Neuronal stem cell (in vitro differentiated cells): ENCODE measurements around the gene UNK.

Experiments
- DNase-seq: peaks from one replicate; pipeline ENCODE4 v3.0.0-alpha.2; 2013; ENCODE audit warnings: low spot score
- H2AFZ ChIP-seq: one replicate; pipeline ENCODE4 v1.6.1; 2013; ENCODE audit warnings: mild to moderate bottlenecking, low read length, inconsistent platforms
- H2AK5ac ChIP-seq: 2 replicates; pipeline ENCODE4 v1.6.1; 2013; ENCODE audit warnings: low read depth, mild to moderate bottlenecking, inconsistent platforms, low read length, moderate library complexity, mixed read lengths
- H2BK120ac ChIP-seq: 2 replicates; pipeline ENCODE4 v1.6.1; 2013; ENCODE audit warnings: low read depth, mild to moderate bottlenecking, inconsistent platforms, low read length, moderate library complexity, mixed read lengths
- H2BK12ac ChIP-seq: one replicate; pipeline ENCODE4 v1.6.1; 2013; ENCODE audit warnings: low read length, inconsistent platforms
- H2BK15ac ChIP-seq: 2 replicates; pipeline ENCODE4 v1.6.1; 2013; ENCODE audit warnings: mild to moderate bottlenecking, low read length, inconsistent platforms, mixed read lengths
- H2BK5ac ChIP-seq: one replicate; pipeline ENCODE4 v1.6.1; 2013; ENCODE audit warnings: inconsistent platforms, mild to moderate bottlenecking, low read length, moderate library complexity
- H3K14ac ChIP-seq: one replicate; pipeline ENCODE4 v1.6.1; 2013; ENCODE audit warnings: low read length, inconsistent platforms
- H3K18ac ChIP-seq: 2 replicates; pipeline ENCODE4 v1.6.1; 2013; ENCODE audit warnings: low read length, inconsistent platforms
- H3K23ac ChIP-seq: 2 replicates; pipeline ENCODE4 v1.6.1; 2013; ENCODE audit warnings: low read depth, mild to moderate bottlenecking, mixed read lengths, low read length, inconsistent platforms; ENCODE audit not compliant: poor library complexity
- H3K27ac ChIP-seq: replicated peaks from 3 replicates; pipeline ENCODE4 v1.5.1; 2013; ENCODE audit warnings: low read length, inconsistent platforms
- H3K27me3 ChIP-seq, 3 experiments: 2 replicates each; pipeline ENCODE4 v1.6.1; 2013; ENCODE audit warnings: low read length in 3 of 3, mild to moderate bottlenecking in 2 of 3, inconsistent platforms in 1 of 3, low read depth in 1 of 3, mixed read lengths in 1 of 3, moderate library complexity in 1 of 3; ENCODE audit not compliant: control insufficient read depth in 3 of 3, insufficient read depth in 3 of 3
- H3K36me3 ChIP-seq, 2 donors: replicated peaks in 1 of 2; 2 replicates each; pipeline ENCODE4 v1.6.1; 2013; ENCODE audit warnings: low read length in 2 of 2; ENCODE audit not compliant: control insufficient read depth in 2 of 2, insufficient read depth in 2 of 2
- H3K4ac ChIP-seq: 2 replicates; pipeline ENCODE4 v1.6.1; 2013; ENCODE audit warnings: inconsistent platforms, mild to moderate bottlenecking, low read length, moderate library complexity
- H3K4me1 ChIP-seq, 2 donors: 1 replicate in 1 of 2; 2 replicates in 1 of 2; pipeline ENCODE4 v1.6.1; 2013; ENCODE audit warnings: low read length in 2 of 2, low read depth in 1 of 2; ENCODE audit not compliant: control insufficient read depth in 2 of 2, insufficient read depth in 1 of 2
- H3K4me2 ChIP-seq: one replicate; pipeline ENCODE4 v1.6.1; 2013; ENCODE audit warnings: mild to moderate bottlenecking, low read length, inconsistent platforms; ENCODE audit not compliant: insufficient read depth, poor library complexity, severe bottlenecking
- H3K4me3 ChIP-seq, 2 donors: 2 replicates each; pipeline ENCODE4 v1.5.1; 2013; ENCODE audit warnings: low read length in 2 of 2, mild to moderate bottlenecking in 2 of 2, inconsistent platforms in 1 of 2, moderate library complexity in 1 of 2
- H3K79me1 ChIP-seq: one replicate; pipeline ENCODE4 v1.6.1; 2013; ENCODE audit warnings: low read depth, mild to moderate bottlenecking, inconsistent platforms, low read length, moderate library complexity
- H3K9ac ChIP-seq: one replicate; pipeline ENCODE4 v1.6.1; 2013; ENCODE audit warnings: mild to moderate bottlenecking, low read depth, low read length, inconsistent platforms; ENCODE audit not compliant: poor library complexity
- H3K9me3 ChIP-seq, 2 donors: replicated peaks in 1 of 2; 2 replicates each; pipeline versions ENCODE3 to v1.6.1; 2013; ENCODE audit warnings: low read length in 2 of 2, mild to moderate bottlenecking in 2 of 2, inconsistent platforms in 1 of 2, low read depth in 1 of 2, mixed read lengths in 1 of 2, moderate library complexity in 1 of 2; ENCODE audit not compliant: control insufficient read depth in 2 of 2, insufficient read depth in 1 of 2
- H4K8ac ChIP-seq: one replicate; pipeline ENCODE4 v1.6.1; 2013; ENCODE audit warnings: low read depth, mild to moderate bottlenecking, inconsistent platforms, low read length, moderate library complexity
- H4K91ac ChIP-seq: one replicate; pipeline ENCODE4 v1.6.1; 2013; ENCODE audit warnings: low read length, low read depth, mild to moderate bottlenecking, inconsistent platforms; ENCODE audit not compliant: poor library complexity
- WGBS, 2 donors: extraction: QIAGEN DNeasy Blood & Tissue Kit; methylation state at CpG; one replicate each; pipeline ENCODE4 v1.1.7; 2013; ENCODE audit warnings: missing lambda C conversion rate in 2 of 2, mixed read lengths in 1 of 2; ENCODE audit not compliant: insufficient read length in 2 of 2, insufficient replicate concordance in 1 of 2; ENCODE audit errors: extremely low coverage in 2 of 2; 5-methylcytosine and 5-hydroxymethylcytosine counted together

Gene UNK

GRCh38 chr17:75754378-75755204 is 30.0 kb upstream of the UNK start:
- H3K4ac ChIP-seq, result peak overlapping the region; percentile 98
- peak overlapping the region; percentile 94 for H2BK15ac ChIP-seq
- no CpG with 5 or more reads among the region's 27 CpGs for WGBS, 2 donors
- H3K36me3 ChIP-seq, result no peaks in the 10 kb centered on the region
- H4K91ac ChIP-seq, result peak overlapping the region; percentile 72
- no peak overlapping the region for H3K27ac ChIP-seq
- H3K23ac ChIP-seq, result peak overlapping the region; percentile 95
- H3K4me3 ChIP-seq, result no peak overlapping the region
- peak overlapping the region; percentile 99 for H2BK120ac ChIP-seq
- H3K9me3 ChIP-seq, result no peaks in the 10 kb centered on the region
- peak overlapping the region; percentile 88 for H2BK12ac ChIP-seq
- H2AK5ac ChIP-seq, result peak overlapping the region; percentile 82
- no peak for DNase-seq
- H3K79me1 ChIP-seq, result peaks cover 3% of the 10 kb centered on the region
- H3K4me1 ChIP-seq, result peaks cover 0 to 6% of the 10 kb centered on the region in 2 donors
- H3K9ac ChIP-seq, result peak overlapping the region; percentile 60
- peaks cover 0 to 21% (median 5%) of the 10 kb centered on the region in 3 experiments for H3K27me3 ChIP-seq
- peak overlapping the region; percentile 87 for H2AFZ ChIP-seq
- H4K8ac ChIP-seq, result no peak overlapping the region
- peak overlapping the region; percentile 97 for H3K18ac ChIP-seq
- peak overlapping the region; percentile 89 for H3K14ac ChIP-seq
- H2BK5ac ChIP-seq, result peak overlapping the region; percentile 71
- H3K4me2 ChIP-seq, result no peak overlapping the region

DNA sequence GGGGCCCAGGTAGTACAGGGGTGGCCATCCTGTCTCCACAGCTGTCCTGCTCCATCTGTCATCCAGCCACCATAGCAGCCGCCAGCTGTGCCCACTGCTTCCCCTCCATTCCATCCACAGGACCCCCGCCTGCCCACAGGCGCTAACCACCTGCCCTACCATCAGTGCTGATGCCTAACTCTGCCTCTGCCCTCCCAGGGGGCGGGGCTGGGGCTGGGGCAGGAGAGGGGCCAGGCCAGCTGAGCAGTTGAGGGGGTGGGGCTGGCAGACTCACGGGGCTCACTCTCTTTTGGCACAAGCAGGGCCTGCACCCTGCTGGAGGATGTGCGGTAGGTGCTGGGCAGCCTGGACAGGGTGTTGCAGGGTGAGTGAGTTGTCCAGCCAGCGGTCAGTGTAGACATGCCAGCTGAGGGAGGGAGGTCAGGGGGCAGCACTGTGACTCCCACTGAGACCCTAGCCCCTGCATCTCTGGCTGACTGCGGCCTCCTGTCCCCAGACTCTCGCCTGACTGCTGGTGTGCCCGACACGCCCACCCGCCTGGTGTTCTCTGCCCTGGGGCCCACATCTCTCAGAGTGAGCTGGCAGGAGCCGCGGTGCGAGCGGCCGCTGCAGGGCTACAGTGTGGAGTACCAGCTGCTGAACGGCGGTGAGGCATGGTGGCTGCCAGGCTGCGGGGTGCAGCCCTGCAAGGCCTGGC is 29.3 kb upstream of the UNK start:
- Histone ChIP-seq H2AK5ac (peak overlapping the region; percentile 63), H4K8ac (no peak overlapping the region), H3K4ac (no peak overlapping the region), H2BK5ac (no peak overlapping the region), H3K4me2 (no peak overlapping the region), H3K9ac (peak overlapping the region; percentile 50), H2BK120ac (no peak overlapping the region), H3K9me3 (no peaks in the 10 kb centered on the region), H3K4me3 (no peak overlapping the region), H2BK15ac (no peak overlapping the region), H3K27ac (no peak overlapping the region), H3K79me1 (peaks cover 3% of the 10 kb centered on the region), H3K18ac (peak overlapping the region; percentile 74), H4K91ac (no peak overlapping the region), H2BK12ac (no peak overlapping the region), H2AFZ (no peak overlapping the region), H3K4me1 (peaks cover 0 to 5% of the 10 kb centered on the region in 2 donors), H3K27me3 (peaks cover 0 to 21% (median 5%) of the 10 kb centered on the region in 3 experiments), H3K36me3 (no peaks in the 10 kb centered on the region), H3K14ac (no peak overlapping the region), H3K23ac (peak overlapping the region; percentile 43)
- no CpG with 5 or more reads among the region's 20 CpGs for WGBS, 2 donors
- no peak for DNase-seq

- no peak overlapping the region for H2BK120ac ChIP-seq
- H4K91ac ChIP-seq, result no peak overlapping the region
- H4K8ac ChIP-seq, result peak overlapping the region; percentile 82
- no peak overlapping the region for H3K4ac ChIP-seq
- H3K4me2 ChIP-seq, result no peak overlapping the region
- no peak overlapping the region for H3K27ac ChIP-seq
- no peak overlapping the region for H2BK12ac ChIP-seq
- H2BK5ac ChIP-seq, result no peak overlapping the region
- no peak for DNase-seq
- no peak overlapping the region for H3K4me3 ChIP-seq
- H2BK15ac ChIP-seq, result peak overlapping the region; percentile 85
- H3K9ac ChIP-seq, result peak overlapping the region; percentile 44
- H3K18ac ChIP-seq, result peak overlapping the region; percentile 48
- peaks cover 0 to 5% of the 10 kb centered on the region in 2 donors for H3K4me1 ChIP-seq
- H3K79me1 ChIP-seq, result peaks cover 3% of the 10 kb centered on the region
- no peaks in the 10 kb centered on the region for H3K9me3 ChIP-seq
- H3K23ac ChIP-seq, result no peak overlapping the region
- whole genome bisulfite sequencing, 2 donors, result no CpG with 5 or more reads among the region's 2 CpGs
- H3K36me3 ChIP-seq, result no peaks in the 10 kb centered on the region
- peaks cover 0 to 15% (median 2%) of the 10 kb centered on the region in 3 experiments for H3K27me3 ChIP-seq
- H2AK5ac ChIP-seq, result peak overlapping the region; percentile 75
- H2AFZ ChIP-seq, result no peak overlapping the region
- H3K14ac ChIP-seq, result no peak overlapping the region
Observed at GRCh38 chr17:75755990-75756389, 28.6 kb upstream of the UNK start.
